GM21526 (cell line): ENCODE measurements around the gene NUDT21.
A peak's percentile ranks its signal among the peaks of the same experiment; 100 is the strongest.

Source experiments
- ATAC-seq: cut with Tn5 transposase; IDR thresholded peaks from one replicate; pipeline ENCODE4 v1.9.1; 2021; ENCODE audit warnings: moderate library complexity; ENCODE audit not compliant: unreplicated experiment, low FRiP score

NUDT21 gene

GRCh38 chr16:56463153-56463552 lies 12.0 kb upstream of the NUDT21 start:
- no peak for ATAC-seq

- no peak for ATAC-seq
Observed at GRCh38 chr16:56462064-56462796, 11.1 kb upstream of the NUDT21 start.

GRCh38 chr16:56460101-56460500 lies 9.0 kb upstream of the NUDT21 start:
- no peak for ATAC-seq

- no peak for ATAC-seq
Observed at GRCh38 chr16:56457927-56458470, 6.9 kb upstream of the NUDT21 start.

- peak; percentile 36 for ATAC-seq
Observed at GRCh38 chr16:56451753-56452689, 889 bp upstream of the NUDT21 start.

- peak; percentile 25 for ATAC-seq
Observed at GRCh38 chr16:56450275-56450985, 702 bp downstream of the NUDT21 start.

GRCh38 chr16:56448005-56448404 lies 3.1 kb downstream of the NUDT21 start:
- no peak for ATAC-seq

GRCh38 chr16:56447286-56447685 lies 3.8 kb downstream of the NUDT21 start:
- ATAC-seq, result no peak

GRCh38 chr16:56438038-56438437 lies 13.1 kb downstream of the NUDT21 start:
- no peak for ATAC-seq

- ATAC-seq, result no peak
Observed at GRCh38 chr16:56436258-56436657, 14.9 kb downstream of the NUDT21 start.

- no peak for ATAC-seq
Observed at GRCh38 chr16:56428091-56428490, 23.0 kb downstream of the NUDT21 start.

GRCh38 chr16:56426585-56426984 lies 24.5 kb downstream of the NUDT21 start:
- ATAC-seq, result no peak

- peak; percentile 63 for ATAC-seq
Observed at GRCh38 chr16:56425439-56425832, 25.7 kb downstream of the NUDT21 start, which contains the start of gene AMFR. TSS of gene AMFR (minus strand) at chr16:56425545. CDS start at chr16:56425327, 218 bp downstream.

GRCh38 chr16:56424791-56425438 lies 26.2 kb downstream of the NUDT21 start:
- ATAC-seq, result peak; percentile 30

- no peak for ATAC-seq
Observed at GRCh38 chr16:56424404-56424764, 26.7 kb downstream of the NUDT21 start.

GRCh38 chr16:56423584-56424403 lies 27.3 kb downstream of the NUDT21 start:
- ATAC-seq, result no peak

GRCh38 chr16:56422896-56423441 lies 28.2 kb downstream of the NUDT21 start:
- ATAC-seq, result no peak

- ATAC-seq, result no peak
Observed at GRCh38 chr16:56421976-56422669, 29.0 kb downstream of the NUDT21 start.
